Neural progenitor cell (in vitro differentiated cells): ENCODE data around the gene TANK. TPM values are rescaled to one million over a fixed set of nuclear protein-coding genes. Genes with fewer than 3 reads are reported as not detected.

Experiments used
- DNase-seq: peaks from one replicate; pipeline ENCODE4 v3.0.0-alpha.2; 2016; ENCODE audit warnings: low spot score
- H2AFZ ChIP-seq: fragments of 200-600 bp; sonication (generic); replicated peaks from 2 replicates; pipeline ENCODE4 v1.6.1; 2016; ENCODE audit warnings: antibody characterized with exemption
- H3F3A ChIP-seq: fragments of 200-600 bp; sonication (generic); 2 replicates; pipeline ENCODE4 v1.6.1; 2016; ENCODE audit warnings: antibody characterized with exemption, low read depth
- H3K27ac ChIP-seq: fragments of 200-600 bp; sonication (generic); 2 replicates; pipeline ENCODE4 v1.5.1; 2016; ENCODE audit warnings: mild to moderate bottlenecking
- H3K27me3 ChIP-seq: fragments of 200-600 bp; sonication (generic); 2 replicates; pipeline ENCODE4 v1.6.1; 2016; ENCODE audit warnings: mild to moderate bottlenecking, moderate library complexity
- H3K36me3 ChIP-seq: fragments of 200-600 bp; sonication (generic); 2 replicates; pipeline ENCODE4 v1.5.1; 2016
- H3K4me1 ChIP-seq: fragments of 200-600 bp; sonication (generic); 2 replicates; pipeline ENCODE4 v1.6.1; 2016; ENCODE audit warnings: mixed run types
- H3K4me2 ChIP-seq: fragments of 200-600 bp; sonication (generic); 2 replicates; pipeline ENCODE4 v1.6.1; 2016
- H3K4me3 ChIP-seq: fragments of 200-600 bp; sonication (generic); 2 replicates; pipeline ENCODE4 v1.5.1; 2016
- H3K79me2 ChIP-seq: fragments of 200-600 bp; sonication (generic); 2 replicates; pipeline ENCODE4 v1.6.1; 2016; ENCODE audit warnings: low read depth
- H3K9ac ChIP-seq: fragments of 200-600 bp; sonication (generic); 2 replicates; pipeline ENCODE4 v1.6.1; 2016
- H3K9me3 ChIP-seq: fragments of 200-600 bp; sonication (generic); 2 replicates; pipeline ENCODE4 v1.5.1; 2016; ENCODE audit warnings: low read depth
- H4K20me1 ChIP-seq: fragments of 200-600 bp; sonication (generic); 2 replicates; pipeline ENCODE4 v1.6.1; 2016; ENCODE audit warnings: low read depth
- H3K27ac Mint-ChIP-seq: 3 replicates; pipeline ENCODE4 v1.8.0; 2021; ENCODE audit warnings: mixed read lengths
- H3K27me3 Mint-ChIP-seq: 2 replicates; pipeline ENCODE4 v1.8.0; 2022; ENCODE audit warnings: low read depth, mild to moderate bottlenecking, inconsistent platforms, moderate library complexity, mixed read lengths; ENCODE audit not compliant: insufficient read depth
- H3K36me3 Mint-ChIP-seq: 3 replicates; pipeline ENCODE4 v1.8.0; 2021; ENCODE audit warnings: mixed read lengths
- H3K4me1 Mint-ChIP-seq: 3 replicates; pipeline ENCODE4 v1.8.0; 2021; ENCODE audit warnings: mixed read lengths
- H3K4me3 Mint-ChIP-seq: 3 replicates; pipeline ENCODE4 v1.8.0; 2021; ENCODE audit warnings: mild to moderate bottlenecking, moderate library complexity, mixed read lengths
- H3K9me3 Mint-ChIP-seq: 3 replicates; pipeline ENCODE4 v1.8.0; 2020; ENCODE audit warnings: mixed read lengths
- CTCF ChIP-seq: fragments of 200-600 bp; sonication (generic); IDR thresholded peaks from 2 replicates; pipeline ENCODE4 v1.5.1; 2017; ENCODE audit warnings: antibody characterized with exemption, mild to moderate bottlenecking
- EZH2 ChIP-seq: fragments of 200-600 bp; sonication (generic); IDR thresholded peaks from 2 replicates; pipeline ENCODE4 v1.6.1; 2017; ENCODE audit warnings: antibody characterized with exemption, mild to moderate bottlenecking, moderate library complexity
- EZH2phosphoT487 ChIP-seq: fragments of 200-600 bp; sonication (generic); IDR thresholded peaks from 2 replicates; pipeline ENCODE4 v1.6.1; 2017; ENCODE audit warnings: antibody characterized with exemption
- total RNA-seq: library from RNA; depleted of rRNA; stranded (reverse); fragments of >200 nt; gene quantifications from 2 replicates; pipeline ENCODE4 v1.2.3, GENCODE V29; 2015; ENCODE audit warnings: low replicate concordance

Gene TANK
- total RNA-seq, 1 donor from 2014 or later = 43.5 TPM

DNA sequence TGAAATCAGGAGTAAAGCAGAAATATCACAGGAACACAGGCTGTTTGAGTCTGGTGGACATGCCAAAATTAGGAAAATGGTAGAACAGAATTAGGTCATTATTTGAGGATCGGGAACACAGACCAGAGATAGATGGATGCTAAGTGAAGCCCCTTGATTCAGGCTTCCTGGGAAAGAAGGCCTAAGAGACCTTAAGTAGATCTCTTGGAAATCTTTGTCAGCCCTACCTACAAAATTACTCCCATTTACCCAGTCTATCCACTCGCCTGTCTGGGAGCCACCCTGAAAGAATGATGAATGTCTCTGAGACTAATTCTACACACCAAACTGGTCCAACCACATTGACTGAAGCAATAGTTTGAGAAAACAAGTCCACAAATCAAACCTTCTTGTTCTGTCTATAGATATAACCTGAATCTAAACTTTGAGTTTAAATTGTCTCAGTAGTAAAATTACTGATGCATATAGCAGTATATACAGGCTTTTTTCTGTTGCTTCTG is 36.6 kb upstream of the TANK start:
- no peaks in the 10 kb centered on the region for H3F3A ChIP-seq
- no peak overlapping the region for H3K9ac ChIP-seq
- Mint-ChIP-seq H3K27ac (no peak overlapping the region), H3K27me3 (peaks cover 4% of the 10 kb centered on the region), H3K36me3 (no peaks in the 10 kb centered on the region), H3K4me3 (no peak overlapping the region), H3K4me1 (peaks cover 13% of the 10 kb centered on the region), H3K9me3 (no peaks in the 10 kb centered on the region)
- H3K4me2 ChIP-seq = no peak overlapping the region
- no peak overlapping the region for H2AFZ ChIP-seq
- no peaks in the 10 kb centered on the region for H4K20me1 ChIP-seq
- TF ChIP-seq EZH2 (no peak), CTCF (no peak), EZH2phosphoT487 (no peak)
- H3K27me3 ChIP-seq = no peaks in the 10 kb centered on the region
- no peaks in the 10 kb centered on the region for H3K4me1 ChIP-seq
- DNase-seq = no peak
- H3K36me3 ChIP-seq = no peaks in the 10 kb centered on the region
- no peaks in the 10 kb centered on the region for H3K9me3 ChIP-seq
- H3K4me3 ChIP-seq = no peak overlapping the region
- no peaks in the 10 kb centered on the region for H3K79me2 ChIP-seq
- no peak overlapping the region for H3K27ac ChIP-seq

- Histone ChIP-seq H3K9ac (no peak overlapping the region), H3F3A (no peaks in the 10 kb centered on the region), H3K79me2 (no peaks in the 10 kb centered on the region), H3K27me3 (no peaks in the 10 kb centered on the region), H3K9me3 (no peaks in the 10 kb centered on the region), H4K20me1 (no peaks in the 10 kb centered on the region), H3K36me3 (no peaks in the 10 kb centered on the region), H3K27ac (no peak overlapping the region), H3K4me3 (no peak overlapping the region), H3K4me2 (no peak overlapping the region), H3K4me1 (no peaks in the 10 kb centered on the region), H2AFZ (no peak overlapping the region)
- Mint-ChIP-seq H3K4me3 (no peak overlapping the region), H3K9me3 (no peaks in the 10 kb centered on the region), H3K36me3 (no peaks in the 10 kb centered on the region), H3K4me1 (peaks cover 16% of the 10 kb centered on the region), H3K27ac (no peak overlapping the region), H3K27me3 (peaks cover 4% of the 10 kb centered on the region)
- TF ChIP-seq EZH2phosphoT487 (no peak), CTCF (no peak), EZH2 (no peak)
- DNase-seq = no peak
These were observed 36.0 kb upstream of the TANK start for GRCh38 chr2:161124201-161124600.

- no peak overlapping the region for H3K4me2 ChIP-seq
- no peak overlapping the region for H3K4me3 ChIP-seq
- no peak overlapping the region for H3K9ac ChIP-seq
- no peaks in the 10 kb centered on the region for H3K9me3 ChIP-seq
- no peak overlapping the region for H2AFZ ChIP-seq
- H3K36me3 ChIP-seq = no peaks in the 10 kb centered on the region
- H4K20me1 ChIP-seq = no peaks in the 10 kb centered on the region
- Mint-ChIP-seq H3K27me3 (peaks cover 5% of the 10 kb centered on the region), H3K4me3 (no peak overlapping the region), H3K36me3 (no peaks in the 10 kb centered on the region), H3K9me3 (peaks cover 2% of the 10 kb centered on the region), H3K27ac (no peak overlapping the region), H3K4me1 (peaks cover 4% of the 10 kb centered on the region)
- H3K27ac ChIP-seq = no peak overlapping the region
- H3F3A ChIP-seq = no peaks in the 10 kb centered on the region
- no peaks in the 10 kb centered on the region for H3K27me3 ChIP-seq
- TF ChIP-seq CTCF (no peak), EZH2phosphoT487 (no peak), EZH2 (no peak)
- H3K79me2 ChIP-seq = no peaks in the 10 kb centered on the region
- DNase-seq = no peak
- H3K4me1 ChIP-seq = no peaks in the 10 kb centered on the region
These were observed 31.3 kb upstream of the TANK start for GRCh38 chr2:161128885-161129284.
